HG03135 (cell line): ENCODE measurements around the gene ANGEL1.

Source experiments
- ATAC-seq: cut with Tn5 transposase; IDR thresholded peaks from one replicate; pipeline ENCODE4 v1.9.1; 2021; ENCODE audit warnings: mild to moderate bottlenecking, moderate library complexity; ENCODE audit not compliant: unreplicated experiment

Gene ANGEL1

GRCh38 chr14:76780360-76780759 lies 32.3 kb downstream of the ANGEL1 start:
- no peak for ATAC-seq

- ATAC-seq: no peak
These were observed 32.7 kb downstream of the ANGEL1 start for GRCh38 chr14:76780058-76780345.

GRCh38 chr14:76779221-76780057 lies 33.2 kb downstream of the ANGEL1 start:
- ATAC-seq: no peak

- ATAC-seq: no peak
These were observed 34.0 kb downstream of the ANGEL1 start for GRCh38 chr14:76778546-76779215.

GRCh38 chr14:76777721-76778120 lies 35.0 kb downstream of the ANGEL1 start:
- no peak for ATAC-seq

GRCh38 chr14:76776428-76777251 lies 36.0 kb downstream of the ANGEL1 start:
- ATAC-seq: no peak

GRCh38 chr14:76775695-76776427 lies 36.8 kb downstream of the ANGEL1 start:
- no peak for ATAC-seq

GRCh38 chr14:76774821-76775694 lies 37.6 kb downstream of the ANGEL1 start:
- no peak for ATAC-seq

- no peak for ATAC-seq
These were observed 38.5 kb downstream of the ANGEL1 start for GRCh38 chr14:76773956-76774820.

- no peak for ATAC-seq
These were observed 39.3 kb downstream of the ANGEL1 start for GRCh38 chr14:76773188-76773885.

- no peak for ATAC-seq
These were observed 40.1 kb downstream of the ANGEL1 start for GRCh38 chr14:76772300-76773187.

- ATAC-seq: no peak
These were observed 41.2 kb downstream of the ANGEL1 start for GRCh38 chr14:76771437-76771980.

GRCh38 chr14:76770521-76771436 lies 41.9 kb downstream of the ANGEL1 start:
- no peak for ATAC-seq

GRCh38 chr14:76769636-76770292 lies 42.9 kb downstream of the ANGEL1 start:
- ATAC-seq: no peak

- no peak for ATAC-seq
These were observed 43.8 kb downstream of the ANGEL1 start for GRCh38 chr14:76768671-76769500.
